K562 (cell line): Measurements from ENCODE around the gene METTL8. TPM values are rescaled to one million over a fixed set of nuclear protein-coding genes. Genes with fewer than 3 reads are reported as not detected.

ENCODE experiments used
- ATAC-seq: fragments of 200-7000 bp; cut with Tn5 transposase; 3 replicates; pipeline ENCODE4 v1.9.1; 2020; ENCODE audit warnings: moderate library complexity
- BruUV-seq: library from RNA; stranded (reverse); fragments of 400-500 nt; replicated peaks from 2 replicates; lab custom pipeline; 2021; lab: Mats Ljungman, UMichigan
- CTCF ChIA-PET: fragments of 300-600 bp; formaldehyde crosslinking; extraction: SDS; loops from one replicate; lab custom pipeline; 2021; ENCODE audit warnings: low intra/inter-chr PET ratio; lab: Yijun Ruan, JAX
- POLR2A ChIA-PET: fragments of 300-600, 350-650 bp; sonication (Branson Sonifier 250); formaldehyde crosslinking; extraction: SDS; loops from one replicate; lab custom pipeline; 2021; ENCODE audit warnings: antibody characterized with exemption, inconsistent platforms; lab: Yijun Ruan, JAX
- DNase-seq, 4 experiments: peaks; one replicate each; pipeline versions ENCODE4 v3.0.0 to v3.0.0-alpha.2; 2011 to 2018; ENCODE audit warnings: low spot score in 3 of 4, mixed read lengths in 3 of 4; ENCODE audit errors: extremely low read depth in 1 of 4
- FAIRE-seq: peaks from 2 replicates; lab custom pipeline; 2011; peaks lifted over from hg19 to GRCh38; lab: Jason Lieb, UNC
- H2AFZ ChIP-seq: 2 replicates; pipeline ENCODE4 v1.6.0; 2011; ENCODE audit warnings: low read depth, low read length, control low read depth, inconsistent platforms
- H3K27ac ChIP-seq: fragments of 200-600 bp; 3 replicates; pipeline ENCODE4 v1.8.0; 2011; ENCODE audit warnings: low read depth, mild to moderate bottlenecking, control low read depth, inconsistent platforms, low read length, moderate library complexity, mixed read lengths; ENCODE audit errors: extremely low read depth
- H3K27me3 ChIP-seq, 2 experiments: fragments of 300-600 bp in 1 of 2; 2 replicates in 1 of 2; 3 replicates in 1 of 2; pipeline versions ENCODE4 v1.6.0 to v1.8.0; 2011; ENCODE audit warnings: inconsistent platforms in 2 of 2, low read length in 2 of 2, mild to moderate bottlenecking in 1 of 2, mixed read lengths in 1 of 2, moderate library complexity in 1 of 2; ENCODE audit not compliant: control insufficient read depth in 2 of 2, insufficient read depth in 2 of 2
- H3K36me3 ChIP-seq: fragments of 300-600 bp; 3 replicates; pipeline ENCODE4 v1.8.0; 2011; ENCODE audit warnings: mild to moderate bottlenecking, low read length, inconsistent platforms; ENCODE audit not compliant: control insufficient read depth, insufficient read depth
- H3K4me1 ChIP-seq, 2 experiments: fragments of 200-600 bp in 1 of 2; replicated peaks in 1 of 2; 2 replicates in 1 of 2; 3 replicates in 1 of 2; pipeline versions ENCODE4 v1.5.1 to v1.8.0; 2011; ENCODE audit warnings: inconsistent platforms in 2 of 2, low read length in 2 of 2, mild to moderate bottlenecking in 1 of 2, mixed read lengths in 1 of 2, moderate library complexity in 1 of 2; ENCODE audit not compliant: control insufficient read depth in 2 of 2, insufficient read depth in 2 of 2
- H3K4me2 ChIP-seq: 2 replicates; pipeline ENCODE4 v1.6.1; 2011; ENCODE audit warnings: low read length, control low read depth, inconsistent platforms, mixed read lengths; ENCODE audit not compliant: insufficient read depth
- H3K4me3 ChIP-seq: fragments of 200-600 bp; sonication (generic), shearing (Covaris generic); 2 replicates; pipeline ENCODE4 v1.5.1; 2016; ENCODE audit warnings: control low read depth, inconsistent platforms
- H3K79me2 ChIP-seq: fragments of 200-600 bp; 3 replicates; pipeline ENCODE4 v1.8.0; 2011; ENCODE audit warnings: low read length, inconsistent platforms; ENCODE audit not compliant: control insufficient read depth, insufficient read depth
- H3K9ac ChIP-seq, 2 experiments: 2 replicates each; pipeline versions ENCODE4 v1.6.0 to v1.6.1; 2011; ENCODE audit warnings: low read depth in 2 of 2, low read length in 2 of 2, control low read depth in 1 of 2, inconsistent platforms in 1 of 2, mild to moderate bottlenecking in 1 of 2, mixed read lengths in 1 of 2; ENCODE audit not compliant: insufficient read depth in 1 of 2
- H3K9me1 ChIP-seq: one replicate; pipeline ENCODE4 v1.6.0; 2011; ENCODE audit warnings: inconsistent platforms, mild to moderate bottlenecking, low read length, moderate library complexity; ENCODE audit not compliant: control insufficient read depth, insufficient read depth
- H3K9me3 ChIP-seq: replicated peaks from 2 replicates; pipeline ENCODE4 v1.5.1; 2011; ENCODE audit warnings: low read depth, low read length, inconsistent platforms; ENCODE audit not compliant: control insufficient read depth, insufficient read depth
- H4K20me1 ChIP-seq: replicated peaks from 2 replicates; pipeline ENCODE4 v1.6.1; 2011; ENCODE audit warnings: low read length, inconsistent platforms, mixed read lengths; ENCODE audit not compliant: control insufficient read depth, insufficient read depth
- BRF1 ChIP-seq: IDR thresholded peaks from 3 replicates; pipeline ENCODE4 v1.6.1; 2011; ENCODE audit warnings: borderline replicate concordance, mild to moderate bottlenecking; ENCODE audit not compliant: insufficient read length; ENCODE audit errors: extremely low read depth
- CAMTA2 ChIP-seq: fragments of 250-450 bp; sonication (Bioruptor Pico); conservative IDR thresholded peaks from 2 replicates; pipeline ENCODE4 v1.5.1; 2022
- DACH1 ChIP-seq: fragments of 450-650 bp; IDR thresholded peaks from 2 replicates; pipeline ENCODE4 v1.6.1; 2018; ENCODE audit not compliant: partially characterized antibody
- E4F1 ChIP-seq: fragments of 250-450 bp; sonication (Bioruptor Pico); IDR thresholded peaks from 2 replicates; pipeline ENCODE4 v1.5.0; 2021; ENCODE audit warnings: mild to moderate bottlenecking, borderline replicate concordance
- FOXA1 ChIP-seq: fragments of 450-650 bp; IDR thresholded peaks from 2 replicates; pipeline ENCODE4 v1.6.1; 2016; ENCODE audit warnings: mild to moderate bottlenecking, borderline replicate concordance
- LCOR ChIP-seq: sonication (generic); formaldehyde crosslinking; IDR thresholded peaks from 2 replicates; pipeline ENCODE4 v1.8.0; 2022; ENCODE audit warnings: mild to moderate bottlenecking, missing genetic modification reagents
- MCM3 ChIP-seq: fragments of 450-650 bp; IDR thresholded peaks from 2 replicates; pipeline ENCODE4 v1.6.1; 2016
- NRF1 ChIP-seq, 2 experiments: fragments of 450-650 bp; IDR thresholded peaks in 1 of 2; conservative IDR thresholded peaks in 1 of 2; 2 replicates each; pipeline ENCODE4 v1.6.1; 2014; ENCODE audit warnings: mild to moderate bottlenecking in 2 of 2
- TCFL5 ChIP-seq: fragments of 250-450 bp; sonication (Bioruptor Pico); conservative IDR thresholded peaks from 2 replicates; pipeline ENCODE4 v1.6.1; 2021; ENCODE audit warnings: mild to moderate bottlenecking, moderate library complexity, matching md5 sums
- ZEB2 ChIP-seq: fragments of 450-650 bp; IDR thresholded peaks from 2 replicates; pipeline ENCODE4 v1.6.1; 2016
- ZFP1 ChIP-seq: fragments of 450-650 bp; formaldehyde crosslinking; IDR thresholded peaks from 2 replicates; pipeline ENCODE4 v1.4.0; 2020; ENCODE audit warnings: mild to moderate bottlenecking, mixed read lengths
- ZNF24 ChIP-seq: fragments of 450-650 bp; IDR thresholded peaks from 2 replicates; pipeline ENCODE4 v1.6.1; 2016
- ZNF76 ChIP-seq: fragments of 250-450 bp; sonication (Bioruptor Pico); IDR thresholded peaks from 2 replicates; pipeline ENCODE4 v1.4.0; 2020; ENCODE audit warnings: mild to moderate bottlenecking, moderate library complexity, borderline replicate concordance
- WGBS: fragments of 100-300 bp; shearing (Covaris generic); methylation state at CpG from one replicate; pipeline ENCODE4 v1.1.6; 2016; ENCODE audit warnings: low coverage, mixed read lengths; ENCODE audit not compliant: insufficient coverage; ENCODE audit errors: missing lambda C conversion rate; 5-methylcytosine and 5-hydroxymethylcytosine counted together
- in situ Hi-C: fragments of 300-500 bp; cut with MboI; formaldehyde crosslinking; loops from 4 replicates; pipeline ENCODE4 v1.15.0; 2018; ENCODE audit warnings: inconsistent platforms, mixed read lengths
- intact Hi-C: fragments of 100-400 bp; cut with micrococcal nuclease; formaldehyde crosslinking; loops from 2 replicates; pipeline ENCODE4 v1.14.2; 2022
- polyA plus RNA-seq, 8 experiments: library from polyadenylated mRNA; depleted of rRNA in 4 of 8; stranded (reverse) in 5 of 8; unstranded in 3 of 8; fragments of >200 nt; fragmentation: Nextera tagmentation in 2 of 8; fragmentation: Illumina TruSeq in 1 of 8; extraction: Ambion mirVana in 2 of 8; extraction: Trizol in 1 of 8; gene quantifications; 2 replicates each; pipeline versions ENCODE4 v1.2.1 to v1.2.3, GENCODE V29; 2011 to 2014; ENCODE audit warnings: inconsistent platforms in 1 of 8, missing spikeins in 1 of 8
- total RNA-seq, 7 experiments: library from RNA; depleted of rRNA in 6 of 7; stranded (reverse); fragments of >200 nt in 6 of 7; fragmentation: Illumina TruSeq in 2 of 7; extraction: Trizol in 2 of 7; gene quantifications; 2 replicates each; pipeline versions ENCODE4 v1.2.1 to v1.2.3, GENCODE V29; 2011 to 2021; ENCODE audit warnings: low replicate concordance in 1 of 7
- TF ChIP-seq, protein P1 (sequence below): IDR thresholded peaks from 2 replicates; pipeline ENCODE4 v1.6.1; 2012; ENCODE audit warnings: low read depth, low read length, improper control_type of control experiment, borderline replicate concordance

Gene METTL8
- total and polyA plus RNA-seq, 9 of the 15 experiments (the other 6 are each of a cell fraction or from before 2014, with no cell fraction given) = 12.9 to 52.6 (median 33.7) TPM

DNA sequence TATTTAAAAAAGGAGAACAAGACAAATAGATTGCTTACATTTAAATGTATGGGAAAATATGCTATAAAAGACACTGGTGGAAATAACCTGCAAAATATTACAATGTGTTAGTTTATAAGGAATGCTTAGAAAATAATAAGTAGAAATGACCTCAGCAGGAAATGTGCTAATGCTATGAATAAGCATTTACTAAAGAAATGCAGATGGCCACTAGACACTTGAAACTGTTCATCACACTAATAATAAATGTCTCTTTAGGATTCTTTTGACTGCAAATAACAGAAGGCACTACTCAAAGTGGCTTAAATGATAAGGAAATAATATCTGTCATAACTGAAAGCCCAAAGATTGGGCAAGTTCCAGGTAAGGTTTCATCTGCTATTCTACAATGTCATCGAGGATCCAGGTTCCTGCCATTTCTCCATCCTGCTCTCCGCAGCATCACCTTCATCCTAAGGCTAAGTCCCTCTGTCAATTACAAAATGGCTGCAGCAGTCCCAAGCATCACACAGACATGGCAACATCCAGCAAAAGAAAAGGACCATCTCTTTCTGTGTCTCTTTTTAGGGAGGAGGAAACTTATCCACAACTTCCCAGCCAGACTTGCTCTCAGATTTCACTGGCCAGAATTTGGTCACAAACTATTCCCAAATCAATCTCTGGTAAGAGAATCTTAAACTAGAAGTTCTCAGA, 21.9 kb downstream of the METTL8 start (continued):
- TF ChIP-seq BRF1 = no peak

GRCh38 chr2:171411214-171411613, 22.6 kb downstream of the METTL8 start:
- Histone ChIP-seq H3K9me1 (no peaks in the 10 kb centered on the region), H3K36me3 (0 out of 3 replicates have a peak, but pooled peaks cover 2% of the 10 kb centered on the region), H3K27ac (no peak overlapping the region), H3K9ac (no peak overlapping the region), H3K4me2 (no peak overlapping the region), H3K9me3 (no peaks in the 10 kb centered on the region), H3K4me1 (peaks cover 0 to 9% of the 10 kb centered on the region in 2 experiments; a peak in 3 of 5 replicates), H3K4me3 (no peak overlapping the region), H2AFZ (no peak overlapping the region), H4K20me1 (no peaks in the 10 kb centered on the region), H3K79me2 (peaks cover 28% of the 10 kb centered on the region), H3K27me3 (no peaks in the 10 kb centered on the region)
- DNase-seq = no peak
- ChIA-PET POLR2A (no interaction called here), CTCF (no interaction called here)
- in situ Hi-C loops = no loop called here
- no peak for FAIRE-seq
- intact Hi-C loops = loop anchor here (10.0 kb wide), 1 partner anchor 326 kb away; no protein-coding TSS in a partner anchor
- ATAC-seq = no peak
- TF ChIP-seq NRF1 (conservative IDR thresholded peaks at IDR 0.05 in 1 of 2, IDR thresholded peaks at IDR 0.05 in 1 of 2) (no peak), TCFL5 (CRISPR knock-in tag) (no peak), FOXA1 (no peak), DACH1 (no peak), MCM3 (no peak), ZEB2 (no peak), ZNF24 (no peak), E4F1 (CRISPR knock-in tag) (no peak), ZFP1 (no peak), LCOR (CRISPR knock-in tag) (no peak), CAMTA2 (CRISPR knock-in tag) (no peak), ZNF76 (CRISPR knock-in tag) (no peak)
- TF ChIP-seq, protein P1, sequence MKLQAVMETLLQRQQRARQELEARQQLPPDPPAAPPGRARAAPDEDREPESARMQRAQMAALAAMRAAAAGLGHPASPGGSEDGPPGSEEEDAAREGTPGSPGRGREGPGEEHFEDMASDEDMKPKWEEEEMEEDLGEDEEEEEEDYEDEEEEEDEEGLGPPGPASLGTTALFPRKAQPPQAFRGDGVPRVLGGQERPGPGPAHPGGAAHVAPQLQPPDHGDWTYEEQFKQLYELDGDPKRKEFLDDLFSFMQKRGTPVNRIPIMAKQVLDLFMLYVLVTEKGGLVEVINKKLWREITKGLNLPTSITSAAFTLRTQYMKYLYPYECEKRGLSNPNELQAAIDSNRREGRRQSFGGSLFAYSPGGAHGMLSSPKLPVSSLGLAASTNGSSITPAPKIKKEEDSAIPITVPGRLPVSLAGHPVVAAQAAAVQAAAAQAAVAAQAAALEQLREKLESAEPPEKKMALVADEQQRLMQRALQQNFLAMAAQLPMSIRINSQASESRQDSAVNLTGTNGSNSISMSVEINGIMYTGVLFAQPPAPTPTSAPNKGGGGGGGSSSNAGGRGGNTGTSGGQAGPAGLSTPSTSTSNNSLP = no peak
- 0% methylated on average over 1 of the region's 1 CpG for WGBS
- no TSS peak for BruUV-seq
